Astrocyte (in vitro differentiated cells and primary cell): ENCODE measurements around the gene SLC1A7. TPM values are rescaled to one million over a fixed set of nuclear protein-coding genes. Genes with fewer than 3 reads are reported as not detected.

ENCODE experiments used
- DNase-seq: peaks from one replicate; pipeline ENCODE4 v3.0.0-alpha.2; 2010; ENCODE audit warnings: low read depth
- FAIRE-seq: peaks from 2 replicates; lab custom pipeline; 2011; peaks lifted over from hg19 to GRCh38; lab: Jason Lieb, UNC
- H2AFZ ChIP-seq: 2 replicates; pipeline ENCODE4 v1.6.0; 2012; ENCODE audit warnings: low read depth, low read length, inconsistent platforms
- H3K27ac ChIP-seq: 2 replicates; pipeline ENCODE4 v1.5.1; 2011; ENCODE audit warnings: low read depth, low read length, inconsistent platforms
- H3K27me3 ChIP-seq: 2 replicates; pipeline ENCODE4 v1.6.0; 2011; ENCODE audit warnings: low read length, inconsistent platforms; ENCODE audit not compliant: insufficient read depth
- H3K36me3 ChIP-seq: 2 replicates; pipeline ENCODE4 v1.5.1; 2011; ENCODE audit warnings: low read length, inconsistent platforms; ENCODE audit not compliant: insufficient read depth
- H3K4me1 ChIP-seq: 2 replicates; pipeline ENCODE4 v1.5.1; 2011; ENCODE audit warnings: low read length, inconsistent platforms; ENCODE audit not compliant: insufficient read depth
- H3K4me2 ChIP-seq: 2 replicates; pipeline ENCODE4 v1.6.0; 2012; ENCODE audit warnings: low read length, inconsistent platforms
- H3K4me3 ChIP-seq: 2 replicates; pipeline ENCODE4 v1.5.1; 2011; ENCODE audit warnings: low read depth, mild to moderate bottlenecking, low read length, inconsistent platforms; ENCODE audit not compliant: insufficient read depth
- H3K79me2 ChIP-seq: 2 replicates; pipeline ENCODE4 v1.6.0; 2012; ENCODE audit warnings: mild to moderate bottlenecking, low read length, inconsistent platforms; ENCODE audit not compliant: insufficient read depth
- H3K9ac ChIP-seq: 2 replicates; pipeline ENCODE4 v1.6.0; 2012; ENCODE audit warnings: mild to moderate bottlenecking, low read length, inconsistent platforms
- H3K9me3 ChIP-seq: 2 replicates; pipeline ENCODE4 v1.5.1; 2012; ENCODE audit warnings: low read depth, mild to moderate bottlenecking, low read length, inconsistent platforms; ENCODE audit not compliant: insufficient read depth
- H4K20me1 ChIP-seq: 2 replicates; pipeline ENCODE4 v1.6.0; 2012; ENCODE audit warnings: low read length, inconsistent platforms; ENCODE audit not compliant: insufficient read depth
- H3K27ac Mint-ChIP-seq: one replicate; pipeline ENCODE4 v1.8.0; 2021; ENCODE audit warnings: mild to moderate bottlenecking, mixed read lengths; ENCODE audit not compliant: unreplicated experiment
- H3K27me3 Mint-ChIP-seq: one replicate; pipeline ENCODE4 v1.8.0; 2021; ENCODE audit warnings: low read depth, mixed read lengths; ENCODE audit not compliant: unreplicated experiment
- H3K36me3 Mint-ChIP-seq: one replicate; pipeline ENCODE4 v1.8.0; 2021; ENCODE audit warnings: low read depth, mixed read lengths; ENCODE audit not compliant: unreplicated experiment
- H3K4me1 Mint-ChIP-seq: one replicate; pipeline ENCODE4 v1.8.0; 2021; ENCODE audit warnings: low read depth, mixed read lengths; ENCODE audit not compliant: unreplicated experiment
- H3K4me3 Mint-ChIP-seq: one replicate; pipeline ENCODE4 v1.8.0; 2021; ENCODE audit warnings: mild to moderate bottlenecking, moderate library complexity, mixed read lengths; ENCODE audit not compliant: unreplicated experiment
- H3K9me3 Mint-ChIP-seq: one replicate; pipeline ENCODE4 v1.8.0; 2021; ENCODE audit warnings: mild to moderate bottlenecking, mixed read lengths; ENCODE audit not compliant: unreplicated experiment
- CTCF ChIP-seq: IDR thresholded peaks from 2 replicates; pipeline ENCODE4 v1.5.1; 2011; ENCODE audit warnings: low read depth, mild to moderate bottlenecking, inconsistent platforms, low read length, moderate library complexity; ENCODE audit not compliant: insufficient read depth
- EZH2 ChIP-seq: IDR thresholded peaks from 2 replicates; pipeline ENCODE4 v1.6.1; 2012; ENCODE audit warnings: mild to moderate bottlenecking, low read length, inconsistent platforms; ENCODE audit not compliant: insufficient read depth
- total RNA-seq: library from RNA; stranded (reverse); gene quantifications from 2 replicates; pipeline ENCODE4 v1.2.1, GENCODE V29; 2021

SLC1A7 gene
- total RNA-seq, 1 donor from 2014 or later = not detected

- Histone ChIP-seq H2AFZ (no peak overlapping the region), H4K20me1 (no peaks in the 10 kb centered on the region), H3K4me1 (no peaks in the 10 kb centered on the region), H3K9ac (no peak overlapping the region), H3K27ac (no peak overlapping the region), H3K4me2 (no peak overlapping the region), H3K27me3 (no peaks in the 10 kb centered on the region), H3K9me3 (no peaks in the 10 kb centered on the region), H3K79me2 (no peaks in the 10 kb centered on the region), H3K4me3 (no peak overlapping the region), H3K36me3 (no peaks in the 10 kb centered on the region)
- FAIRE-seq = no peak
- no peak overlapping the region for H3K27ac Mint-ChIP-seq
- no peaks in the 10 kb centered on the region for H3K36me3 Mint-ChIP-seq
- DNase-seq = no peak
- peak overlapping the region; percentile 40 for H3K4me3 Mint-ChIP-seq
- no peak for TF ChIP-seq CTCF
- no peak for TF ChIP-seq EZH2
- H3K9me3 Mint-ChIP-seq = no peaks in the 10 kb centered on the region
- H3K4me1 Mint-ChIP-seq = peaks cover 11% of the 10 kb centered on the region
- H3K27me3 Mint-ChIP-seq = peaks cover 39% of the 10 kb centered on the region
Observed at GRCh38 chr1:53083636-53084588, 58.5 kb downstream of the SLC1A7 start.

- Histone ChIP-seq H3K9me3 (no peaks in the 10 kb centered on the region), H3K4me2 (no peak overlapping the region), H3K4me1 (no peaks in the 10 kb centered on the region), H3K27ac (no peak overlapping the region), H3K36me3 (no peaks in the 10 kb centered on the region), H3K9ac (no peak overlapping the region), H3K79me2 (no peaks in the 10 kb centered on the region), H3K4me3 (no peak overlapping the region), H2AFZ (no peak overlapping the region), H3K27me3 (no peaks in the 10 kb centered on the region), H4K20me1 (no peaks in the 10 kb centered on the region)
- no peak for FAIRE-seq
- peaks cover 40% of the 10 kb centered on the region for H3K27me3 Mint-ChIP-seq
- H3K9me3 Mint-ChIP-seq = no peaks in the 10 kb centered on the region
- no peak overlapping the region for H3K4me3 Mint-ChIP-seq
- H3K36me3 Mint-ChIP-seq = no peaks in the 10 kb centered on the region
- no peak for DNase-seq
- peaks cover 11% of the 10 kb centered on the region for H3K4me1 Mint-ChIP-seq
- H3K27ac Mint-ChIP-seq = no peak overlapping the region
- no peak for TF ChIP-seq CTCF
- no peak for TF ChIP-seq EZH2
Observed at GRCh38 chr1:53082826-53083455, 59.5 kb downstream of the SLC1A7 start.
